Thyroid gland (tissue), 4 donors: ENCODE measurements around the gene CAMSAP2. TPM values are rescaled to one million over a fixed set of nuclear protein-coding genes. Genes with fewer than 3 reads are reported as not detected.
A peak's percentile ranks its signal among the peaks of the same experiment; 100 is the strongest.

ENCODE experiments used
- DNase-seq, 2 donors: peaks; one replicate each; pipeline ENCODE4 v3.0.0-alpha.2; 2019
- H3K27ac ChIP-seq, 3 donors: fragments of 200-600 bp; sonication (generic); 1 replicate in 2 of 3; 2 replicates in 1 of 3; pipeline ENCODE4 v1.5.1; 2016 to 2019; ENCODE audit warnings: mild to moderate bottlenecking in 1 of 3, moderate library complexity in 1 of 3
- H3K27me3 ChIP-seq: fragments of 200-600 bp; sonication (generic); one replicate; pipeline ENCODE4 v1.5.1; 2019
- H3K36me3 ChIP-seq, 2 donors: fragments of 200-600 bp; sonication (generic); one replicate each; pipeline ENCODE4 v1.5.1; 2016 to 2019
- H3K4me1 ChIP-seq, 2 donors: fragments of 200-600 bp; sonication (generic); one replicate each; pipeline ENCODE4 v1.5.1; 2017 to 2019
- H3K4me3 ChIP-seq, 3 donors: fragments of 200-600 bp; sonication (generic); replicated peaks in 1 of 3; 1 replicate in 2 of 3; 2 replicates in 1 of 3; pipeline ENCODE4 v1.5.1; 2016; ENCODE audit warnings: mild to moderate bottlenecking in 1 of 3
- H3K9me3 ChIP-seq: fragments of 200-600 bp; sonication (generic); one replicate; pipeline ENCODE4 v1.5.1; 2017
- CTCF ChIP-seq, 6 experiments: fragments of 200-600 bp in 3 of 6; fragments of 450-650 bp in 3 of 6; sonication (generic) in 3 of 6; IDR thresholded peaks; one replicate each; pipeline ENCODE4 v1.5.1; 2016 to 2019; ENCODE audit warnings: antibody characterized with exemption in 6 of 6, mild to moderate bottlenecking in 2 of 6, inconsistent platforms in 1 of 6, moderate library complexity in 1 of 6
- POLR2A ChIP-seq, 2 donors: fragments of 450-650 bp; IDR thresholded peaks; one replicate each; pipeline ENCODE4 v1.6.1; 2017; ENCODE audit warnings: antibody characterized with exemption in 2 of 2, mild to moderate bottlenecking in 2 of 2, moderate library complexity in 1 of 2
- WGBS, 2 donors: methylation state at CpG; one replicate each; pipeline ENCODE4 v1.1.5; 2017; 5-methylcytosine and 5-hydroxymethylcytosine counted together
- intact Hi-C: fragments of 100-400 bp; cut with DNase I; formaldehyde crosslinking; loops from one replicate; pipeline ENCODE4 v1.15.1; 2023
- total RNA-seq, 4 donors: library from RNA; depleted of rRNA; stranded (reverse); fragments of >200 nt; gene quantifications; one replicate each; pipeline ENCODE4 v1.2.3, GENCODE V29; 2016

The CAMSAP2 gene
- total RNA-seq, 4 donors from 2014 or later, result 36.3 to 53.5 (median 41.8) TPM

GRCh38 chr1:200866116-200866515 lies 127.4 kb downstream of the CAMSAP2 start:
- 66 to 68% methylated on average over 3 of the region's 3 CpGs for WGBS, 2 donors

GRCh38 chr1:200866521-200866920 lies 127.8 kb downstream of the CAMSAP2 start:
- WGBS, 2 donors, result 27% methylated on average over 5 of the region's 5 CpGs
- no peak for DNase-seq
- Histone ChIP-seq H3K9me3 (no peaks in the 10 kb centered on the region), H3K36me3 (peaks cover 4 to 11% of the 10 kb centered on the region in 2 donors), H3K4me1 (peaks cover 9 to 12% of the 10 kb centered on the region in 2 donors), H3K27me3 (peaks cover under 1% of the 10 kb centered on the region), H3K4me3 (no peak overlapping the region), H3K27ac (no peak overlapping the region)
- intact Hi-C loops, result no loop called here
- TF ChIP-seq CTCF (IDR thresholded peaks at IDR 0.05) (no peak), POLR2A (IDR thresholded peaks at IDR 0.05) (no peak)

More at GRCh38 chr1:200866116-200866515, 127.4 kb downstream of the CAMSAP2 start:
- no peaks in the 10 kb centered on the region for H3K27me3 ChIP-seq
- H3K4me3 ChIP-seq, result no peak overlapping the region
- peaks cover 9 to 12% of the 10 kb centered on the region in 2 donors for H3K4me1 ChIP-seq
- peaks cover 4 to 11% of the 10 kb centered on the region in 2 donors for H3K36me3 ChIP-seq
- TF ChIP-seq POLR2A (IDR thresholded peaks at IDR 0.05) (no peak), CTCF (IDR thresholded peaks at IDR 0.05) (no peak)
- intact Hi-C loops, result no loop called here
- H3K27ac ChIP-seq, result no peak overlapping the region
- no peaks in the 10 kb centered on the region for H3K9me3 ChIP-seq
- no peak for DNase-seq

- 40 to 51% methylated on average over 11 of the region's 11 CpGs for whole genome bisulfite sequencing, 2 donors
- TF ChIP-seq POLR2A (IDR thresholded peaks at IDR 0.05), result no peak
- TF ChIP-seq CTCF (IDR thresholded peaks at IDR 0.05), result no peak
- H3K4me3 ChIP-seq, result no peak overlapping the region
- H3K27ac ChIP-seq, result no peak overlapping the region
- H3K36me3 ChIP-seq, result peaks cover 4 to 11% of the 10 kb centered on the region in 2 donors
- H3K27me3 ChIP-seq, result peaks cover 3% of the 10 kb centered on the region
- intact Hi-C loops, result no loop called here
- peaks cover 9 to 12% of the 10 kb centered on the region in 2 donors for H3K4me1 ChIP-seq
- no peaks in the 10 kb centered on the region for H3K9me3 ChIP-seq
- peak; percentile 55 to 69 for DNase-seq
Measured at GRCh38 chr1:200867018-200867811, 128.5 kb downstream of the CAMSAP2 start.

- no peak for TF ChIP-seq POLR2A (IDR thresholded peaks at IDR 0.05)
- TF ChIP-seq CTCF (IDR thresholded peaks at IDR 0.05), result no peak
- peaks cover 9 to 26% of the 10 kb centered on the region in 2 donors for H3K4me1 ChIP-seq
- H3K9me3 ChIP-seq, result no peaks in the 10 kb centered on the region
- WGBS, 2 donors, result 78 to 81% methylated on average over 5 of the region's 5 CpGs
- no peaks in the 10 kb centered on the region for H3K36me3 ChIP-seq
- intact Hi-C loops, result no loop called here
- no peak overlapping the region for H3K4me3 ChIP-seq
- DNase-seq, result no peak
- no peak overlapping the region for H3K27ac ChIP-seq
- peaks cover 17% of the 10 kb centered on the region for H3K27me3 ChIP-seq
Measured at GRCh38 chr1:200869376-200869752, 130.7 kb downstream of the CAMSAP2 start.

GRCh38 chr1:200869753-200870391 lies 131.2 kb downstream of the CAMSAP2 start:
- no peak overlapping the region for H3K4me3 ChIP-seq
- peaks cover 17% of the 10 kb centered on the region for H3K27me3 ChIP-seq
- 82 to 94% methylated on average over 9 of the region's 9 CpGs for WGBS, 2 donors
- no peak for DNase-seq
- TF ChIP-seq POLR2A (IDR thresholded peaks at IDR 0.05) (no peak), CTCF (IDR thresholded peaks at IDR 0.05) (no peak)
- intact Hi-C loops, result no loop called here
- no peaks in the 10 kb centered on the region for H3K36me3 ChIP-seq
- H3K4me1 ChIP-seq, result peaks cover 9 to 26% of the 10 kb centered on the region in 2 donors
- no peak overlapping the region for H3K27ac ChIP-seq
- H3K9me3 ChIP-seq, result no peaks in the 10 kb centered on the region
